Bronchial epithelial cell (primary cell): ENCODE results near the gene NRXN3. TPM values are rescaled to one million over a fixed set of nuclear protein-coding genes. Genes with fewer than 3 reads are reported as not detected.

Source experiments
- DNase-seq: peaks from one replicate; pipeline ENCODE4 v3.0.0-alpha.2; 2010; ENCODE audit warnings: low read depth
- FAIRE-seq: peaks from 2 replicates; lab custom pipeline; 2011; peaks lifted over from hg19 to GRCh38; lab: Jason Lieb, UNC
- H3K27me3 ChIP-seq: 2 replicates; pipeline ENCODE4 v1.5.1; 2011; ENCODE audit warnings: low read length; ENCODE audit not compliant: control insufficient read depth, insufficient read depth
- H3K36me3 ChIP-seq: 2 replicates; pipeline ENCODE4 v1.5.1; 2011; ENCODE audit warnings: low read length; ENCODE audit not compliant: control insufficient read depth, insufficient read depth
- H3K4me3 ChIP-seq: 2 replicates; pipeline ENCODE4 v1.5.1; 2011; ENCODE audit warnings: mild to moderate bottlenecking, low read depth, low read length, control low read depth
- CTCF ChIP-seq: IDR thresholded peaks from 2 replicates; pipeline ENCODE4 v1.5.1; 2011; ENCODE audit warnings: mild to moderate bottlenecking, moderate library complexity, low read length, control low read depth, inconsistent platforms; ENCODE audit not compliant: insufficient read depth, severe bottlenecking
- total RNA-seq: library from RNA; depleted of rRNA; stranded (reverse); fragments of >200 nt; gene quantifications from 2 replicates; pipeline ENCODE4 v1.2.1, GENCODE V29; 2014

NRXN3 gene
- total RNA-seq, 1 donor from 2014 or later, result under 0.01 TPM

GRCh38 chr14:79204591-79204990 lies 1034.4 kb downstream of the NRXN3 start:
- Histone ChIP-seq H3K36me3 (no peaks in the 10 kb centered on the region), H3K27me3 (no peaks in the 10 kb centered on the region), H3K4me3 (no peak overlapping the region)
- FAIRE-seq (no peak), DNase-seq (no peak)
- no peak for TF ChIP-seq CTCF

- Histone ChIP-seq H3K36me3 (no peaks in the 10 kb centered on the region), H3K4me3 (no peak overlapping the region), H3K27me3 (no peaks in the 10 kb centered on the region)
- DNase-seq, result no peak
- no peak for FAIRE-seq
- TF ChIP-seq CTCF, result no peak
Measured at GRCh38 chr14:79209418-79209817, 1039.2 kb downstream of the NRXN3 start.

GRCh38 chr14:79225815-79226214 lies 1055.6 kb downstream of the NRXN3 start:
- DNase-seq, result no peak
- Histone ChIP-seq H3K27me3 (no peaks in the 10 kb centered on the region), H3K36me3 (no peaks in the 10 kb centered on the region), H3K4me3 (no peak overlapping the region)
- FAIRE-seq, result no peak
- no peak for TF ChIP-seq CTCF

GRCh38 chr14:79229383-79229909 lies 1059.3 kb downstream of the NRXN3 start:
- H3K36me3 ChIP-seq, result no peaks in the 10 kb centered on the region
- H3K27me3 ChIP-seq, result no peaks in the 10 kb centered on the region
- DNase-seq (no peak), FAIRE-seq (no peak)
- H3K4me3 ChIP-seq, result no peak overlapping the region
- no peak for TF ChIP-seq CTCF

GRCh38 chr14:79242666-79243065 lies 1072.5 kb downstream of the NRXN3 start:
- Histone ChIP-seq H3K4me3 (no peak overlapping the region), H3K27me3 (no peaks in the 10 kb centered on the region), H3K36me3 (no peaks in the 10 kb centered on the region)
- no peak for DNase-seq
- FAIRE-seq, result no peak
- TF ChIP-seq CTCF, result no peak

- H3K27me3 ChIP-seq, result no peaks in the 10 kb centered on the region
- no peak for DNase-seq
- H3K36me3 ChIP-seq, result no peaks in the 10 kb centered on the region
- no peak for TF ChIP-seq CTCF
- no peak for FAIRE-seq
- H3K4me3 ChIP-seq, result no peak overlapping the region
Measured at GRCh38 chr14:79246173-79246572, 1076.0 kb downstream of the NRXN3 start.
